B cell (primary cell): ENCODE results near the gene HSPA1A.
"Not testable (repeated sequence)": the region's sequence is repeated elsewhere in the genome, so short reads cannot be mapped to it uniquely, and the experiment has no call there.

Experiments
- CTCF ChIP-seq: fragments of 200-600 bp; IDR thresholded peaks from one replicate; pipeline ENCODE4 v1.8.0; 2022; ENCODE audit warnings: antibody characterized with exemption, mild to moderate bottlenecking
- EZH2 ChIP-seq: IDR thresholded peaks from 2 replicates; pipeline ENCODE4 v1.6.1; 2012; ENCODE audit warnings: borderline replicate concordance, low read depth, mild to moderate bottlenecking, moderate library complexity, low read length; ENCODE audit not compliant: insufficient read depth, poor library complexity, severe bottlenecking

GRCh38 chr6:31801031-31801927, 14.1 kb upstream of the HSPA1A start:
- TF ChIP-seq CTCF, EZH2: not testable (repeated sequence)
